Ascending aorta (tissue), 2 donors: ENCODE data around the gene SYT1. TPM values are rescaled to one million over a fixed set of nuclear protein-coding genes. Genes with fewer than 3 reads are reported as not detected.

Experiments
- DNase-seq, 2 donors: peaks; one replicate each; pipeline ENCODE4 v3.0.0-alpha.2; 2019; ENCODE audit warnings: low spot score in 2 of 2
- H3K27ac ChIP-seq, 2 donors: fragments of 200-600 bp; sonication (generic); one replicate each; pipeline ENCODE4 v1.5.1; 2016 to 2017; ENCODE audit warnings: mild to moderate bottlenecking in 1 of 2
- H3K27me3 ChIP-seq: fragments of 200-600 bp; sonication (generic); one replicate; pipeline ENCODE4 v1.5.1; 2017
- H3K36me3 ChIP-seq, 2 donors: fragments of 200-600 bp; sonication (generic); one replicate each; pipeline ENCODE4 v1.5.1; 2016
- H3K4me1 ChIP-seq, 2 donors: fragments of 200-600 bp; sonication (generic); one replicate each; pipeline ENCODE4 v1.5.1; 2016 to 2017; ENCODE audit warnings: mild to moderate bottlenecking in 1 of 2
- H3K4me3 ChIP-seq, 2 donors: fragments of 200-600 bp; sonication (generic); one replicate each; pipeline ENCODE4 v1.5.1; 2016 to 2017; ENCODE audit warnings: mild to moderate bottlenecking in 1 of 2
- H3K9me3 ChIP-seq, 2 donors: fragments of 200-600 bp; sonication (generic); one replicate each; pipeline ENCODE4 v1.5.1; 2016
- CTCF ChIP-seq, 3 experiments: fragments of 200-600 bp in 2 of 3; fragments of 450-650 bp in 1 of 3; sonication (generic) in 2 of 3; IDR thresholded peaks; one replicate each; pipeline ENCODE4 v1.5.1; 2016 to 2019; ENCODE audit warnings: antibody characterized with exemption in 3 of 3, mild to moderate bottlenecking in 1 of 3, moderate library complexity in 1 of 3
- intact Hi-C: fragments of 100-400 bp; cut with DNase I; formaldehyde crosslinking; loops from one replicate; pipeline ENCODE4 v1.15.1; 2023
- total RNA-seq: library from RNA; depleted of rRNA; stranded (reverse); fragments of >200 nt; gene quantifications from one replicate; pipeline ENCODE4 v1.1.0, GENCODE V29; 2016

Gene SYT1
- total RNA-seq, 1 donor from 2014 or later = 0.64 TPM

DNA sequence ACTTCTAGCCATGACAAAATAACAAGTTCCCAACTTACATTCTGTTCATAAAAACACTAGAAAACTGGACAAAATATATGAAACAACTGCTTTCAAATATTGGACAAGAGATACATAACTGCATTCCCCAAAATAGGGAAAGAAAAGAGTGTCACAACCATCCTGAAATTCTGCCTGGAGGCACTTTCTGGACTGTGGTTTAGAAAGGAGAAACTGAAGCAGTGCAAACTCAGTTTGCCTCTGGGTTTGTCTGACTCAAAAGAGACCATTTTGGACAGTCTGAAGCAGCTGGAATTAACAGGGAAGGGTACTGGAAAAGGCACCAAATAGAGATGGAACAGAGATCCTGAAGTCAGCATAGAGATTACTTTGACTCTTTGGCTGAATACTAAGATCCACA, 11.3 kb upstream of the SYT1 start:
- Histone ChIP-seq H3K36me3 (no peaks in the 10 kb centered on the region), H3K4me1 (no peaks in the 10 kb centered on the region), H3K4me3 (no peak overlapping the region), H3K9me3 (no peaks in the 10 kb centered on the region), H3K27ac (no peak overlapping the region), H3K27me3 (no peaks in the 10 kb centered on the region)
- intact Hi-C loops = no loop called here
- TF ChIP-seq CTCF (IDR thresholded peaks at IDR 0.05) = no peak
- no peak for DNase-seq

GRCh38 chr12:78863482-78864402, 832 bp upstream of the SYT1 start:
- Histone ChIP-seq H3K9me3 (no peaks in the 10 kb centered on the region), H3K4me3 (peak overlapping the region; percentile 44 to 61), H3K27me3 (no peaks in the 10 kb centered on the region), H3K4me1 (peaks cover 0 to 7% of the 10 kb centered on the region in 2 donors), H3K27ac (no peak overlapping the region), H3K36me3 (no peaks in the 10 kb centered on the region)
- intact Hi-C loops = no loop called here
- peak in 1 of 2 donors; percentile 58 for DNase-seq
- no peak for TF ChIP-seq CTCF (IDR thresholded peaks at IDR 0.05)

DNA sequence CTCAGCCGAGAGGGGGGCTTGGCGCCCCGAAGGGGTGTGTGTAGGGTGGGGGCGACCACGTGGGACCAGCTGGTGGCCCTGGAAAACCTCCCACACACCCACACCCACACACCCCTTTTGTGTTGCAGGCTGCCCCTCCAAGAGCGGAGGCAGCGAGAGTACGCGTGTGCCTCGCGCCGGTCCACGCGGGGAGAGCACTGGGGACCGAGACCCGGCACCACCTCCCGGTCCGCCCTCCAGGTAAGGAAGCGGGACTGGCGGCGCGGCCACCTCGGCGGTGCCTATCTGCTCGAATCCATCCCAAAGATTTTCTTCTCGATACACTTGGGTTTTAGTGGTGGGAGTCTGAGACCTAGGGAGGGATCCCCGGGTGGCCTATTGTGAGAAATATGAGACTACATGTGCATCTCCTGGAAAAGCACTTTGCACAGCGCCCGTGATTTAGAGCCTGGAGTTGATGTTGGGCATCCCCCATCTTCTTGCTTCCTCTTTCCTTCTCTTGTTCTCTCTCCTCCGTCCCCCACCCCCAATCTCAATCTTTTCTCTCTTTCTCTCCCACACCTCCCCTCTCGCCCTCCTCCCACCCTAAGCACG, 393 bp downstream of the SYT1 start:
- Histone ChIP-seq H3K4me1 (peaks cover 0 to 7% of the 10 kb centered on the region in 2 donors), H3K36me3 (no peaks in the 10 kb centered on the region), H3K9me3 (no peaks in the 10 kb centered on the region), H3K4me3 (peak overlapping the region; percentile 44 to 61), H3K27me3 (no peaks in the 10 kb centered on the region), H3K27ac (no peak overlapping the region)
- DNase-seq = peak in 1 of 2 donors; percentile 56
- TF ChIP-seq CTCF (IDR thresholded peaks at IDR 0.05) = no peak
- intact Hi-C loops = no loop called here

DNA sequence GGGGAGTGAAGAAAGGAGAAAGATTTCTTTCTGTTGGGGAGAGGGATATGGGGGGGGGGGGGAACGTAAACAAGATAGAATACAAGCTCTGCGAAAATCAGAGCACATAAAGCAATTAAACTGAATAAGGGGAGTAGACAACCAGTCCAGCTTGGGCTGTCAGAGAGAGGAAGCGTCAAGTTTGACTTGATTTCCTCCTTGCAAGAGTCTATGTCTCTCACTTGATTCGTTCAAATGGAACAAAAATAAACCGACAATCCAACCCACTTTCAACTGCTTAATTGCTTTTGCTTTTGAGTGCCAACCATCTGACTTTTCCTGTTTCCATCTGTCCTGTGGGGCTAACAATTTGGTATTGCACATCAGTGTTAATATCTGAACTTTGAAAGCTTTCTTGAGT, 942 bp downstream of the SYT1 start:
- Histone ChIP-seq H3K36me3 (no peaks in the 10 kb centered on the region), H3K27me3 (no peaks in the 10 kb centered on the region), H3K4me3 (peak overlapping the region in 1 of 2 donors; percentile 61), H3K4me1 (peaks cover 0 to 7% of the 10 kb centered on the region in 2 donors), H3K9me3 (no peaks in the 10 kb centered on the region), H3K27ac (no peak overlapping the region)
- intact Hi-C loops = no loop called here
- no peak for TF ChIP-seq CTCF (IDR thresholded peaks at IDR 0.05)
- DNase-seq = no peak

GRCh38 chr12:78866518-78866917, 1.9 kb downstream of the SYT1 start:
- no peaks in the 10 kb centered on the region for H3K27me3 ChIP-seq
- H3K4me1 ChIP-seq = peaks cover 0 to 7% of the 10 kb centered on the region in 2 donors
- no peak overlapping the region for H3K4me3 ChIP-seq
- no peak for TF ChIP-seq CTCF (IDR thresholded peaks at IDR 0.05)
- intact Hi-C loops = no loop called here
- no peak overlapping the region for H3K27ac ChIP-seq
- DNase-seq = no peak
- H3K9me3 ChIP-seq = no peaks in the 10 kb centered on the region
- H3K36me3 ChIP-seq = no peaks in the 10 kb centered on the region
